ENCODE data around the gene IRF3.

GRCh38 chr19:49624967-49625910 is 40.4 kb downstream of the IRF3 start:
- TF ChIP-seq CTCF (IDR thresholded peaks at IDR 0.05) (no peak), POLR2A (IDR thresholded peaks at IDR 0.05) (no peak)

Data from right lobe of liver (tissue), 4 donors.